GM19025 (cell line): ENCODE data around the gene PDE4A.
"Not testable (repeated sequence)": the region's sequence is repeated elsewhere in the genome, so short reads cannot be mapped to it uniquely, and the experiment has no call there.

ENCODE experiments used
- ATAC-seq: cut with Tn5 transposase; IDR thresholded peaks from one replicate; pipeline ENCODE4 v1.9.1; 2021; ENCODE audit warnings: mild to moderate bottlenecking, low read depth, moderate library complexity; ENCODE audit not compliant: unreplicated experiment

Gene PDE4A

GRCh38 chr19:10422846-10423245 lies 2.5 kb downstream of the PDE4A start:
- no peak for ATAC-seq

- no peak for ATAC-seq
Observed at GRCh38 chr19:10424011-10424637, 3.8 kb downstream of the PDE4A start.

GRCh38 chr19:10427169-10427568 lies 6.8 kb downstream of the PDE4A start:
- no peak for ATAC-seq

- no peak for ATAC-seq
Observed at GRCh38 chr19:10428996-10429381, 8.7 kb downstream of the PDE4A start.

GRCh38 chr19:10430505-10431253 lies 10.3 kb downstream of the PDE4A start:
- ATAC-seq, result no peak

GRCh38 chr19:10431254-10431942 lies 11.1 kb downstream of the PDE4A start:
- no peak for ATAC-seq

- no peak for ATAC-seq
Observed at GRCh38 chr19:10431943-10432735, 11.8 kb downstream of the PDE4A start.

- no peak for ATAC-seq
Observed at GRCh38 chr19:10432736-10433130, 12.4 kb downstream of the PDE4A start.

GRCh38 chr19:10433131-10433536 lies 12.8 kb downstream of the PDE4A start:
- no peak for ATAC-seq

- ATAC-seq, result no peak
Observed at GRCh38 chr19:10439588-10439987, 19.2 kb downstream of the PDE4A start.

GRCh38 chr19:10442698-10443097 lies 22.4 kb downstream of the PDE4A start:
- no peak for ATAC-seq

GRCh38 chr19:10449037-10449436 lies 28.7 kb downstream of the PDE4A start:
- ATAC-seq, result no peak

- no peak for ATAC-seq
Observed at GRCh38 chr19:10450191-10450852, 30.0 kb downstream of the PDE4A start.

- no peak for ATAC-seq
Observed at GRCh38 chr19:10450853-10451609, 30.7 kb downstream of the PDE4A start.

- ATAC-seq, result no peak
Observed at GRCh38 chr19:10452726-10453618, 32.6 kb downstream of the PDE4A start.

GRCh38 chr19:10453852-10454251 lies 33.5 kb downstream of the PDE4A start:
- no peak for ATAC-seq

- no peak for ATAC-seq
Observed at GRCh38 chr19:10454267-10454666, 33.9 kb downstream of the PDE4A start.

- not testable (repeated sequence) for ATAC-seq
Observed at GRCh38 chr19:10458733-10459132, 38.4 kb downstream of the PDE4A start.

GRCh38 chr19:10460714-10461046 lies 40.3 kb downstream of the PDE4A start:
- no peak for ATAC-seq
